HT1080 (cell line): ENCODE results near the gene HAGHL. TPM values are rescaled to one million over a fixed set of nuclear protein-coding genes. Genes with fewer than 3 reads are reported as not detected.
"Not testable (repeated sequence)": the region's sequence is repeated elsewhere in the genome, so short reads cannot be mapped to it uniquely, and the experiment has no call there.

Source experiments
- DNase-seq: peaks from one replicate; pipeline ENCODE4 v3.0.0-alpha.2; 2015; ENCODE audit warnings: low read depth
- total RNA-seq: library from RNA; depleted of rRNA; stranded (reverse); fragments of >200 nt; shearing (Covaris generic); gene quantifications from 2 replicates; pipeline ENCODE4 v1.2.3, GENCODE V29; 2014

The HAGHL gene
- total RNA-seq, 1 experiment from 2014 or later = 18.6 TPM

DNA sequence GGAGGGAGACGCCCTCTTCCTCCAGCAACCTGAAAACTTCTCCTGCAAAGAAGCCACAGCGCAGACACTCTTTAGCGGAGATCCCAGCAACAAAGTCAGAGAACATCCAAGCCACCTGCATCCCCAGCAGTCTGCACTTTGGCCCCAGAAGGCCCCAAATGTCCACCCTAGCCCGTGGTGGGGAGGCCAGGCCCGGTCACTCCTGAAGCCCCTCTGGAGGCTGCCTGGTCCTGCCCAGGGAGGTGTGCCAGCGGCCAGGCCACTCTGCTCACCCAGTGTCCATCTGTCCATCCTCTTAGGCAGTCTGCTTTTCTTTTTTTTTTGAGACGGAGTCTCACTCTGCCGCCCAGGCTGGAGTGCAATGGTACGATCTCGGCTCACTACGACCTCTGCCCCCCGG lies 5.4 kb downstream of the HAGHL start:
- DNase-seq = no peak

DNA sequence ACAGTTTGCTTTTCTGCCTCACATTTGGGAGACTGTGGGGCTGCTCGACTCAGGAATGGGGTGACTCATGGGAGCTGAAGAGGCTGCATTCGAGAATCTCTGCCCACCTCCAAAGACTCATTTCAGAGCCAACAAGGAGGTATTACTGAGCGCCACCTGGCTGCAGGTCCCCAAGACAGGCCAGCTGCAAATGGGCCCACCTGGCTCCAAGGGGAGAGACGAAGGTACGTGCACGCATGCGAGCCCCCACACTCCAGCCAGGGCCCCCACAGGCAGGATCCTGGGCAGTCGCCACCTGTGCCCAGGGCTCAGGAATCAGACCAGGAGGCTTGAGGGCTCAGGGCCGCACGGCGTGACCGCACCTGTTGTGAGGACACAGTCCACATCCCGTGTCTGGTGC lies 6.0 kb downstream of the HAGHL start:
- no peak for DNase-seq

DNA sequence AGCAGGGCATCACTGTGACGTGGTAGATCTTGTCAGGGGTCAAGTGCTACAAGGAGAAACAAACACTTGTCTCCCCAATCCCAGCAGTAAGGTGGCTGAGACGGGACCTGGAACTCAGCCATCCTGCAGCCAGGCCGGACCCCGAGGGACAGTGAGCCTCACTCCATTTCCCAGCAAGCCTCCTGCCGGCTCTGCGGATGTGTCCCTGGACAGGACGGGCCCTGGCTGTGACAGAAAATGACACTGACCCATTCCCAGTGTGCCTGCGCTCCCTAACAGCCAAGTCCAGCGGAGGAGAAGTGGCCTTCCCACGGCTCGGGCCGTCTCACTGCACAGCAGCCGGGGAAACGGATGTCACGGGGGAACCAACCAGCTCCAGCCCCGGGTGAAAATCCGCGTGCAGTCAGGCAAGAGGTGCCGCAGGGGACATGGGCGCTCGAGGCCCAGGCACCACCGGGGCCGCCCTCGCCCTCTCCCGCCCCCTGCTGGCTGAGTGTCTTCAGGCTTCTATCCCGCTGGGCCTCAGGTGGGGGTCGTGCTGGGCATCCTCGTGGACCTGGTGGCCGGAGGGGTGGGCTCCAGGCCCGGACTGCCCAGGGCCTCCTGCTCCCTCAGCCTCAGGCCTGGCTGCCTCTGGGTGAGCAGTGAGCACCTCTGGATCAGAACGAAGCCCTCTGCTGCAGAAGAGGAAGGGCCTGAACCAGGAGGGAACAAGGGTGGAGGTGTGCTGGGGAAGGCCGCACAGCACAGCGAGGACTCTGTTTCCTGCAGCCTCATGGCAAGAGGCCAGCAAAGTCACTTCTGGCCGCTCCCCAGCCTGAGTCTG lies 6.7 kb downstream of the HAGHL start:
- DNase-seq = no peak

DNA sequence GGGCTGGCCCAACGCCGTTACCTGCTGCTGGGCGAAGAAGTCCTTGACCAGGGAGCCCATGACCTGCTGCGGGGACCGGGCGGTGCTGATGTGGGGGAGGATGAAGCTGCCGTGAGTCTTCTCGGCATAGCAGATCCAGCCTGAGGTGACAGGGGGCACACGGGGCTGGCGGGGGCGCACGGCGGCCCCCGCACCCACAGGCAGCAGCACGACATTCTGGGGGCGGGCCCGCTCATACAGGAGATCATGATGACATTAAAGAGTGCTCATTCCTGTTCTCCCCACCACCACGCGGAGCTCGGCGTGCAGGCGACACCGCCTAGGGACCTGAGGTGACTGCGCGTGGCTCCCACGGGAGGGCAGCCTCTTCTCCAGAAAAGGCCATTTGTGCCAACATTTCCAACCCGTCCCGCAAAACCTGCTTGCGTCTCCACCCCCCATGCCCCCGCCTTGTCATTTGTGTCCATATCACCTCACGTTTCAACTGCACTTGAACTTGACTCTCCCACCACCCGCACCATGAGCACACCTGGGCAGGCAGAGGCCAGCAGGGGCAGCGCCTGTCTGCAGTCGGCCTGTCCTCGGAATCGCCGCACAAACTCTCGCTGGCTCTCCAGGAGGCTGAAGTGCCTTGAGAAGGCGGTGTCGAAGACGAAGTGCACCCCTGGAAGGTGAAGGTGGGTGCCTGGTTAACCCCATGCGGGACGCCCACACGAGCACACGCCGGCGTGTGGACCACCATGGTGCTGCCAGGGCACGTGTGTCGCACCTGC lies 7.5 kb downstream of the HAGHL start:
- DNase-seq = no peak

DNA sequence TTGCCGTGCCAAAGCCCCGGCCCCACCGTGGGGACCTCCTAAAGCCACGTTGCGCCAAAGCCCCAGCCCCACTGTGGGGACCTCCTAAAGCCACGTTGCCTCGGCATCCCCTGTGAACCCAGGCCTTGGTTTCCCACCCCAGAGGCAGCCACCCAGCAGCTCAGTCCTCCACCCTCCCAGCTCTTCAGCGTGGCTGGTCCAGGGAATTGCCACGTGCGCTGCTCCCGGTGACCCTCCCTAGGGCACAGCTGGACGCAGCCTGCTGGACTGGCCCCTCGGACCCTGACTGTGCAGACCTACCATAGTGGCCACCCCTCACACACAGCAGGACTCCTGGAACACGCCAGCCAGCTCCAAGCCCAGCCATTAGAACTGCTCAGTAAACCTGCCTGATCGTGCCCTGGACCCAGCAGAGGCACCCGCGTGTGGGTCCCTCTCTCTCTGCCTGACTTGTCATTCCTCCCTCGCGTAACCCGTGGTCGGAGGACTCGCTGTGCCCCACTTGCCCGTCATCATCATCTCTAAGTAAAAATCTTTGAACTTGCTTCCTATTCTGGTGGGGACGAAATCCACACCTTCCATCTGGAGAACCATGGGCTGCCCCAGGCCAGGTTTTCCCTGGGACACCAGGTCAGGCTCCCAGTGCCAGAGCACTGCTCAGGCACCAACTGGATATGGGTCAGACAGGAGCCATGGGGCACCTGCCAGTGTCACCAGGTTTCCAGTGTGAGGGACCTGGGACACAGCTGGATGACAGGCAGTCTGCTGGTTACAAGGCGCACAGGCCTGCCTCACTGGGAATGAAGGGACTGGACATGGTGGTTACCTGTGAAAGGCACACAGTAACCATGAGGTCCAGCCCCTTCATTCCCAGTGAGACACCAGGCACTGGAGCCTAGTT lies 8.3 kb downstream of the HAGHL start:
- DNase-seq = no peak

DNA sequence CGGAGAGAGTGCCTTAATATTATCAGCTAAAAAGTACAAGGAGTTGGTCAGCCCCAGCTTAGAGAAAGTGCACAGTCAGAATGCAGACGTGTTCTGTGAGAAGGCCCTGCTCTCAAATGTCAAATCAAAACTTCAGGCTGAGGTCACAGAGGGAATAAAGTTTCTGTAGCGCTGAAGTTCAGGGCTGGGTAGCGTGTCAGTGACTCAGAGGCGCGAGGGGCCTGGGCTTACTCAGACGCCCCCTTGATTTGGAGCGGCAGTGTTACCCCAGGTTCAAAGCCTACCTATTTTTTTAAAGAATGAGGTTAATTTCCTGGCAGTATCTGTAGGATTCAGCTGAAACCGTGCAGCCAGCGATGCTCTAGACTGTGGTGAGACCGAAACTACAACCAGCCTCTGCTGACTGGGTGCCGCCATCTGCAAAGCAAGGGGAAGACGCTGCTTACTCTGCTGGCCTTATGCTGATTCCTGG lies 9.1 kb downstream of the HAGHL start:
- DNase-seq = no peak

DNA sequence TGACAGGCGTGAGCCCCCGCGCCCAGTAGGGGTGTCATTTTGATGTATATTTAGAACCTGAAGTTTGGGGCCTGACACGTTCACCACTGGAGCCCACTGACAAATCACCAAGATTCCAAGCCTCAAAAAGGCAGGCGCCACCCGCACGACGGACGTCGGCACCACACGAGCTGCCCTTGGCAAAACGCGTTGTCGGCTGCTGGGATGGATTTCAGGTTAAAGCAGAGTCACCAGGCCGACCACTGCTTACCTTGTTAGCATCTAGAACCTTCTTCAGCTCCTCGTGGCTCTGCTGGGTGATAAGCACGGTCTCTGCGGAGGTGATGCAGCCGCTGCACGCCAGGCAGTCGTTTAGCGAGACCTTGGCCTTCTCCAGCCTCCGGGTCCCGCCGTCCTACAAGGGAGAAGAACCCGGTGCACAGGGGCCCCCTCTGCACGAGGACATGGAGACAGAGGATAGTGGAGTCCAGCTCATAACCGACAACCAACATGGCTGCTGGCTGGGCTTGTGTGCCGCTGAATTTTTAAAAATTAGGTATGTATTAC lies 10.1 kb downstream of the HAGHL start:
- no peak for DNase-seq

DNA sequence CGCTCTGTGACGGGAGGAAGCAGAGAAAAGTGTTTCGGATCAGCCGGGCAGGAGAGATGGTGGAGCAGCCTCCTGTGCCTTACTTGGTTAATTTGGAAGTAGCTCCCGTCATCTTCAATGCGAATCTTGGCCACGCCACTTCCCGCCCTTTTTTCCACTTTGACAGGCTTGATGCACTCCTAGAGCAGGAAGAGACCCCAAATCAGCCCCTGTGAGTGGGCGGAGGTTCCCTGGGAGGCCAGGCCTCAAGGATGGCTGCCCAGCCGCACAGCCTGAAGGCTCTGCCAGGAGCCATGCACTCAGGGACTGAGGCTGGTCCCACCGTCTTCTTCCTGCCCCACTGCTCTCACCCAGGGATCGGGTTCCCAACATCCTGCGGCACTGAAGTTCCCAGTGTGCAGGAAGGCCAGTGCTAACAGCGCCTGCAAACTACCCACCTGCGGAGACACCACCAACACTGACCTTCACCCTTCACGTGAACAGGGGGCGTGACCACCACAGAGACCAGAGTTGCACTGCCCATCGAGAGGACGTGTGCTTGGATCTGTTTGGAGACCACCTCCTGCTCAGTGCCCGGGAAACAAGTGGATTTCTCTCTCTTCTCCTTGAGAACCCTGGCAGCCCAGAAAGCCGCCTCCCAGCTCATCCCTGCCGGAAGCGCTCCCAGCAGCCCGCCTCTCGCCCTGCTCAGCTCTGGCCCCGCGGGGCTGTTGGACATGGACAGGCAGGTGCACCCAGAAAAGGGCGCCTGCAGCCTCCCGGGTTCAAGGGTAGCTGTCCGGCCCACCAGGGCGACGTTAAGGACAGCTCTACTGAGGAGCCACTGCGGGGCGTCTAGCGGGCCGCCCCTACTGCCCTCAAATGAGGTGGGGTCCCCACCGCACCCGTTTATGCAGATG lies 12.9 kb downstream of the HAGHL start:
- no peak for DNase-seq

DNA sequence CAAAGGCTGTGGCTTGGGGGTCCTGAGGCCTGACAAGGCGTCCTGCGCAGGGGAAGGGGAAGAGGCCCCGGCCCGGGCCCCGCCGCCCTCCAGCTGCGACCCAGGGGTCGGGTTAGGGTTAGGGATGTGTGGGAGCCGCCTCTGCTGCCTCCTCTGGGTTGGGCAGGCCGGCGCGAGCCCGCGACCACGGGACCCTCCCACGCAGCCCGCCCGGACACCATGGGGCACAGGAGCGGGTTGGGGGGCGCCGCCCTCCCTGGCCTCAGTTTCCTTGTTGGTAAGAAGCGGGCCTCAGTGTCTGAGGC lies 13.5 kb downstream of the HAGHL start:
- no peak for DNase-seq

DNA sequence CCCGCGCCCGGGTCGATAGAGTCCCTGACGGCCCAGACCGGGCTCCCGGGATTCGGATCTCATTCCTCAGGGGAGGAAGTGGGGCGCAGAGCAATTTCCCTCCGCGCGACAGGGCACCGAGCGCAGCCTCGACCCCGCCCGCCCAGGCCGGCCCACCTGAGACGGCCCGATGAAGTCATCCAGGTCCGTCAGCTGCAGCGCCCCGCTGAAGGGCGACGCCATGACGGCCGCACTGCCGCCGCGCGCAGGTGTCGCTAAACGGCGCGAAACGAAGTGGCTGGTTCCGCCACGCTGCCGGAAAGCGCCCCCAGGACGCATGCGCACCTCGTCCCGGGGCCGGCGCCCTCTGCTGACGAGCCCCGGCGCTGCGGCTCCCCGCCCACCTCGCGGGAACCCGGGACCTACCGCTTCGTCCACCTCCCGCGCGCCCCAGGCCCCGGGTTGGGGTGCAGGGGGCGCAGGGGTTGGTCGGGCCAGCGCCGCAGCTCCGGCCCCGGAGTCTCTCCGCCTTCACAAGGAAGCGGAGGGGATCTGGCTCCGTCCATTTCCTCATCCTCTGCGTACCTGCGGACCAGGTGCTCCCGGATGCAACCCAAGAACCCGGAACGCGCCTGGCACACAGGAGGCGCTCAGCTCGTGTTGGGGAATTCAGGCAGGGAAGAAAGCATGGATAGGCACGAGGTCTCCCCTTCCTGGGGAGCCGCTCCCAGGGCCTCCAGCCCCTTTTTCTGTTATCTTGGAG lies 14.0 kb downstream of the HAGHL start, which contains the start of gene CIAO3:
Gene CIAO3, minus strand, starts transcription at position 234 of the 742 bp plus-strand sequence. Its CDS starts 12 bp downstream, at position 222.
- DNase-seq = peak; percentile 80

DNA sequence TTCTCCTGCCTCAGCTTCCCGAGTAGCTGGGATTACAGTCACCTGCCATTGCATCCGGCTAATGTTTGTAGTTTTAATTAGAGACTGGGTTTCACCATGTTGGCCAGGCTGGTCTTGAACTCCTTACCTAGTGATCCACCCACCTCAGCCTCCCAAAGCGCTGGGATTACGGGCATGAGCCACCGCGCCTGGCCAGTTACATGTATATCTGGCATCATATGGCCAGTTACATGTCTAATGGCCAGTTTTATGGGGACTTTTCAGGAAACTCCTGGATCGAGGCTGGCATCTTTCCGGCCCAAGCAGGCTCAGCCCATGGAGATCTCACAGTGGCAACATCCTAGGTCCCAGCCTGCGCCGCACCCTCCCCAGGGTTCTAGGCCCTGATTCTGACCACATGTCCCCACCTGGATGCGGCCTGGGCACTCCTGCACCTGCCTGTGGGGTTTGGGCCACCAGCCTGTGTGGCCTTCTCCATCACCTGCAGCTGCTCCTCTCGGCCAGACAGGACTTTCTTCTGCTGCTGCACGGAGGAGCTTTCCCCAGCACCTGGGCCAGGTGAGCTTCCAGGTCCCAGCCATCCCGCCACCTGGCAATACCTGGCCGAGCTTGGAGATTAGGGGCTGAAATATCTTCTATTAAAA lies 15.2 kb downstream of the HAGHL start:
- no peak for DNase-seq

DNA sequence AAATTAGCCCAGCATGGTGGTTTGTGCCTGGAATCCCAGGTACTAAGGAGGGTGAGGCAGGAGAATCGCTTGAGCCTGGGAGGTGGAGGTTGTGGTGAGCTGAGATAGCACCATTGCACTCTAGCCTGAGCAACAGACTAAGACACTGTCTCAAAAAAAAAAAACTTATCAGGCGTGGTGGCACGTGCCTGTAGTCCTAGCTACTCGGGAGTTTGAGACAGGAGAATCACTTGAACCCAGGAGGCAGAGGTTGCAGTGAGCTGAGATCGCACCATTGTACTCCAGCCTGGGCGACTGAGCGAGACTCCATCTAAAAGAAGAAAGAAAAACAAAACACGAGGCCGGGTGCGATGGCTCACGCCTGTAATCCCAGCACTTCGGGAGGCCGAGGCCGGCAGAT lies 16.0 kb downstream of the HAGHL start:
- DNase-seq = not testable (repeated sequence)

DNA sequence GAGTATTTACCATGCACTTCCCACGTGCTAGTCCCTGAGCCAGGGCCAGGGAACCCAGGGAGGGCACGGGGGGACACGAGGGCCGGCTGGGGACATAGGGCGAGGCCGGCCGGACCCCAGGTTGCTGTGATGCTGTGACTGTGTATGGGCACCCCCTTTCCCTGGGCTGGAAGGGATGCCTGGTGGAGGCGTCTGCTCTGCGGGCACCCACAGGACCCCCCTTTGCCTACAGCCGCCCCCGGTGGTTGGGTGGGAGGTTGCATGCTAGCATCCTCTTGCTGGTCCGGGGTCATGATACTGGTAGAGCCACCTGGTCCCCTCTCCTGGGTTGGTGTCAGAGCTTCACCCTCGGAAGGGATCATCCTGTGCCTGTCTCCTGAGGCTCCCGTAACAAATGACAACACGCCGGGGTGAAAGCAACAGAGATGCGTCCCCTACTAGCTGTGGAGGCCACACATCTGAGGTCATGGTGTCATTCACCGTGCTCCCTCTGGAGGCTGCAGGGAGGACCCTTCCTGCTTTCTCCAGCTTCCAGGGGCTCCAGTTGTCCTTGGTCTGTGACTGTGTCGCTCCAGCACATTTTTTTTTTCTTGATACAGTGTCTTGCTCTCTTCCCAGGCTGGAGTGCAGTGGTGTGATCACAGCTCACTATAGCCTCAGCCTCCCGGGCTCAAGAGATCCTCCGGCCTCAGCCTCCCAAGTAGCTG lies 17.0 kb downstream of the HAGHL start:
- no peak for DNase-seq

DNA sequence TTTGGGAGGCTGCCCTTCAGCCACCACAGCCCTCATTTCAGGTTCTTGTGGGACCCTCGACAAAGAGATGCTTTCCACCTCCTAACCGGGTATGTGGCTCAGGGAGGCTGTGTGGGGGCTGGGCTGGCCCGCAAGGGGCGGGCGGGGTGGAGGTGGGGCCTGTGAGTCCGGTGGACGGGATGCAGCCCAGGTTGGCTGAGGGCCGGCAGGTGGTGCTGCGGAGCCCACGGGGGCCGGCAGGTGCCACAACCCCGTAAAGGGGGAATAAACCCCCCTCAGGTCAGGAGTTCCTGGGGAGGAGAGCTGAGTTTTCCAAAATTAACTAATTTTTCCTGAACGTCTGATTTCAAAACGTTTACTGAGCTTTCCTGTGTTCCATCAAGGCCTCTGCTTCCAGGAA lies 18.8 kb downstream of the HAGHL start:
- DNase-seq = no peak

DNA sequence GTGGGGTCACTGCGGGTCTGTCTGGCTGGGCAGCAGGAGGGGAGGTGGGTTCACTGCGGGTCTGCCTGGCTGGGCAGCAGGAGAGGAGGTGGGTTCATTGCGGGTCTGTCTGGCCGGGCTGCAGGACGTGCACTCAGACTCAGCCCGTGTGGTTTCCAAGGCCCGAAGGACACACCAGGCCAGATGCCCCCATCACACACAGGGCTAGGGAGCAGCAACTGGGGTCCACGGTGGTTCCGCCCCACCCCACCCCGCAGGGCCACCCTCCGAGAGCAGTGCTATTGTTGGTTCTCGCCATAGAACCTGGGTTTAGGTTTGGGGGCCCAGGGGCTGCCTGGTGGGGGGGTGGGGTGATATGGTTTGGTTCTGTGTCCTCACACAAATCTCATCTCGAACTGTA lies 19.7 kb downstream of the HAGHL start:
- no peak for DNase-seq

DNA sequence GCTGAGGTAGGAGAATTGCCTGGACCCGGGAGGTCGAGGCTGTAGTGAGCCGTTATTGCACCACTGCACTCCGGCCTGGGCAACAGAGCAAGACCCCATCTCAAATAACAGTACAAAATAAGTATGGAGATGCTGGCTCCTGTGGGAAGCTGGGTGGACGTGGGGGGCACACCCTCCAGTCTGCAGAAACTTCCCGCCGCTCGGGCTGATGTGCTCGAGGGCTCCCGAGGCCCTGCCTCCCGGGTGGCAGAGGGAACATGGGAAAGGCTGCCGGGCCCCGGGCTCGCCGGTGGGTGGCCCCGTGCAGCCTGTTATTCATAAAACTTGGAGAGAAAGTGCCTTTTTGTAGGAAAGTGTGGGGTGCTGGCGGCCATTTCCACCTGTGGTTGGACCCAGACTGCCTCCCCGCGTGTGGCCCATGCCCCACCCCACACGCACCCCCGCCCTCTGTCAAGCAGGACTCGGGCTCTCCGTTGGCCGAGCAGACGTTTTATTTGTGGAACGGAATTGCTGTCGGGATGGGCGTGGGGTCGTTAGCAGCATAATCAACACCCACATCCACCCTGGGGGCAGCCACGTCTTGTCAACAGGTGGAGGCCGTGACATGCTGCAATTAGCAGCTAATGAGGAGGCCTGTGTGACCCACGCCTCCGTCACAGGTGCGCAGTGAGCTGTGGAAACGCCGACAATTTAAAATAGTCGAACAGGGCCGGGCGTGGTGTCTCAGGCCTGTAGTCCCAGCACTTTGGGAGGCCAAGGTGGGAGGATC lies 21.3 kb downstream of the HAGHL start:
- no peak for DNase-seq

DNA sequence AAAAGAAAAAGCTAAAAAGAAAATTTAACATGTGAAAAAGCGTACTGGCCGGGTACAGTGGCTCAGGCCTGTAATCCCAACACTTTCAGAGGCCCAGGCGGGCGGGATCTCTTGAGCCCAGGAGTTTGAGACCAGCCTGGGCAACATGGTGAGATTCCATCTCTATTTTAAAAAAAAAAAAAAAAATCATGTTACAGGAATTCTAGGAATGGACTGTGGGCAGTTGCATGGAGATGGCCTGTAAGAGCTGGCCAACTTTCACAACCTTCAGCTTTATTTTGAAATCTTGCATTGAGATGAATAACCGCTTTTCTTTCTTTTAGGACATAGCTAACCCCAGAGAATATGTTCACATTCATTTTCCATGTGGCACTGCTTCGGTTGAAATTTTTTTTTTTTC lies 22.1 kb downstream of the HAGHL start:
- DNase-seq = no peak

DNA sequence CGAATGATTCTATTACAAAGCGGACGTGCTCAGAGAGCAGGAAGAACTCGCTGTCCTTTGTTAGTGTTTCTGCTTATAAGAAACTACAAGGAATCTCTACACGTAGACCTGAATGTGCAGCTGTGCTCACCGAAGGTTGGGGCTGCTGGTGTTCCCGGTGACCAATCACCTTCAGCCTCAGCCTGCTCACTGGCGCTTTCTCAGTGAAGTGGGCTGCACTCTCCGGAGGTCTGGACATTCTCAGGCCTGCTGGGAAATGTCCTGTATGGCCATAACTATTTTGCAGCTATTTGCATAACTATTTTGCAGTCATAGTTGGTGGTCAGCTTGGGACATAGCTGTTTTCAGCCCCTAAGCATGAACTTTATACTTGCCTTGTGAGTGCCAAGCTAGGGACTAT lies 23.6 kb downstream of the HAGHL start:
- no peak for DNase-seq
